WTC11 (cell line): ENCODE results near the gene CSF1. TPM values are rescaled to one million over a fixed set of nuclear protein-coding genes. Genes with fewer than 3 reads are reported as not detected.

Source experiments
- ATAC-seq: fragments of 200-7000 bp; cut with Tn5 transposase; 2 replicates; pipeline ENCODE4 v1.10.0; 2021; ENCODE audit warnings: mild to moderate bottlenecking, moderate library complexity
- CTCF ChIA-PET: fragments of 300-600 bp; sonication (Branson Sonifier 250); formaldehyde crosslinking; loops from one replicate; lab custom pipeline; 2021; ENCODE audit warnings: antibody characterized with exemption; lab: Charles Lee
- POLR2A ChIA-PET: fragments of 350-600 bp; sonication (Branson Sonifier 250); formaldehyde crosslinking; loops from one replicate; lab custom pipeline; 2021; ENCODE audit warnings: antibody characterized with exemption; lab: Charles Lee
- DNase-seq: peaks from one replicate; pipeline ENCODE4 v3.0.0; 2021; ENCODE audit warnings: low spot score
- H3K27ac Mint-ChIP-seq: 2 replicates; pipeline ENCODE4 v1.8.0; 2021; ENCODE audit warnings: mixed read lengths
- H3K27me3 Mint-ChIP-seq: 2 replicates; pipeline ENCODE4 v1.8.0; 2021; ENCODE audit warnings: low read depth, mild to moderate bottlenecking, moderate library complexity, mixed read lengths
- H3K36me3 Mint-ChIP-seq: 2 replicates; pipeline ENCODE4 v1.8.0; 2021; ENCODE audit warnings: mixed read lengths
- H3K4me1 Mint-ChIP-seq: 2 replicates; pipeline ENCODE4 v1.8.0; 2022; ENCODE audit warnings: mixed read lengths
- H3K4me3 Mint-ChIP-seq: 2 replicates; pipeline ENCODE4 v1.8.0; 2021; ENCODE audit warnings: mild to moderate bottlenecking, moderate library complexity, mixed read lengths
- H3K9me3 Mint-ChIP-seq: 2 replicates; pipeline ENCODE4 v1.8.0; 2021; ENCODE audit warnings: mixed read lengths
- EMX1 ChIP-seq: fragments of 250-450 bp; sonication (Bioruptor Pico); IDR thresholded peaks from 2 replicates; pipeline ENCODE4 v1.8.0; 2021; ENCODE audit warnings: mild to moderate bottlenecking
- ETV6 ChIP-seq: sonication (generic); formaldehyde crosslinking; IDR thresholded peaks from 2 replicates; pipeline ENCODE4 v1.8.1; 2022; ENCODE audit warnings: mild to moderate bottlenecking, missing genetic modification reagents
- GABPB1 ChIP-seq: sonication (generic); formaldehyde crosslinking; IDR thresholded peaks from 2 replicates; pipeline ENCODE4 v1.8.1; 2023; ENCODE audit warnings: mild to moderate bottlenecking, missing genetic modification reagents
- GTF2I ChIP-seq: fragments of 250-450 bp; sonication (Bioruptor Pico); conservative IDR thresholded peaks from 2 replicates; pipeline ENCODE4 v1.4.0; 2021; ENCODE audit warnings: mild to moderate bottlenecking
- NFATC4 ChIP-seq: fragments of 250-450 bp; sonication (Bioruptor Pico); IDR thresholded peaks from 2 replicates; pipeline ENCODE4 v1.9.0; 2021; ENCODE audit warnings: mild to moderate bottlenecking
- NR3C1 ChIP-seq: sonication (generic); formaldehyde crosslinking; conservative IDR thresholded peaks from 2 replicates; pipeline ENCODE4 v1.8.1; 2023; ENCODE audit warnings: low read depth, mild to moderate bottlenecking, missing genetic modification reagents
- PRRX2 ChIP-seq: fragments of 250-450 bp; sonication (Bioruptor Pico); IDR thresholded peaks from 2 replicates; pipeline ENCODE4 v1.8.0; 2021; ENCODE audit warnings: mild to moderate bottlenecking
- SP1 ChIP-seq: sonication (generic); formaldehyde crosslinking; conservative IDR thresholded peaks from 2 replicates; pipeline ENCODE4 v1.8.1; 2022; ENCODE audit warnings: missing genetic modification reagents
- TP53 ChIP-seq: sonication (generic); formaldehyde crosslinking; IDR thresholded peaks from 2 replicates; pipeline ENCODE4 v1.8.1; 2023; ENCODE audit warnings: mild to moderate bottlenecking, missing genetic modification reagents
- ZNF396 ChIP-seq: fragments of 250-450 bp; sonication (Bioruptor Pico); IDR thresholded peaks from 2 replicates; pipeline ENCODE4 v1.8.0; 2021; ENCODE audit warnings: mild to moderate bottlenecking, moderate library complexity, borderline replicate concordance
- total RNA-seq: library from RNA; stranded (reverse); gene quantifications from 3 replicates; pipeline ENCODE4 v1.2.3, GENCODE V29; 2021
- TF ChIP-seq, protein P1 (sequence below): sonication (generic); formaldehyde crosslinking; IDR thresholded peaks from 2 replicates; pipeline ENCODE4 v1.8.0; 2022; ENCODE audit warnings: mild to moderate bottlenecking, missing genetic modification reagents
- TF ChIP-seq, protein P2 (sequence below): sonication (generic); formaldehyde crosslinking; IDR thresholded peaks from 2 replicates; pipeline ENCODE4 v1.8.0; 2022; ENCODE audit warnings: missing genetic modification reagents
- TF ChIP-seq, protein P3 (sequence below): sonication (generic); formaldehyde crosslinking; IDR thresholded peaks from 2 replicates; pipeline ENCODE4 v1.8.0; 2022; ENCODE audit warnings: mild to moderate bottlenecking, missing genetic modification reagents
- TF ChIP-seq, protein P4 (sequence below): fragments of 250-450 bp; sonication (Bioruptor Pico); IDR thresholded peaks from 2 replicates; pipeline ENCODE4 v1.9.0; 2021; ENCODE audit warnings: mild to moderate bottlenecking, borderline replicate concordance

The CSF1 gene
- total RNA-seq, 1 experiment from 2014 or later: 3.0 TPM

DNA sequence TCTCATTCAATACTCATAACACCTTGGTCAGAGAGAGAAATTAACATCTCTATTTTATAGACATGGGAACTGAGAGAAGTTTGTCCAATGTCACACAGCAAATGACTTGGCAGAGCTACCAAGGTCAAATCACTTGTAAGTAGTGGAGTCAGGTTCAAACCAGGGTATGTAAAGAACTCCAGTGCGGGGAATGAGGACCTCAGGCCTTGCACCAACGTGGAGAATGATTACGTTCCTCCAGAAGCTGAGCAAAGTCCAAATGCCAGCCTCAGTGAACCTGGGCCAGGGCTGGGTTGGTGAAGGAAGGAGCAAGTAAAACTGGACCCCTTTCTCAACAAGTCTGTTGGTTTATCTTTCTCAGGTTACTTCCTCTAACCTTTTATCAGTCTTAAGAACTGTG, 1.8 kb upstream of the CSF1 start:
- Mint-ChIP-seq H3K9me3 (no peaks in the 10 kb centered on the region), H3K27ac (no peak overlapping the region), H3K4me3 (no peak overlapping the region), H3K36me3 (no peaks in the 10 kb centered on the region), H3K27me3 (peaks cover 56% of the 10 kb centered on the region), H3K4me1 (peaks cover 31% of the 10 kb centered on the region)
- POLR2A ChIA-PET: no interaction called here
- ATAC-seq: no peak
- CTCF ChIA-PET: no interaction called here
- no peak for DNase-seq
- no peak for TF ChIP-seq GTF2I
- no peak for TF ChIP-seq PRRX2 (CRISPR knock-in tag)
- TF ChIP-seq, protein P1, sequence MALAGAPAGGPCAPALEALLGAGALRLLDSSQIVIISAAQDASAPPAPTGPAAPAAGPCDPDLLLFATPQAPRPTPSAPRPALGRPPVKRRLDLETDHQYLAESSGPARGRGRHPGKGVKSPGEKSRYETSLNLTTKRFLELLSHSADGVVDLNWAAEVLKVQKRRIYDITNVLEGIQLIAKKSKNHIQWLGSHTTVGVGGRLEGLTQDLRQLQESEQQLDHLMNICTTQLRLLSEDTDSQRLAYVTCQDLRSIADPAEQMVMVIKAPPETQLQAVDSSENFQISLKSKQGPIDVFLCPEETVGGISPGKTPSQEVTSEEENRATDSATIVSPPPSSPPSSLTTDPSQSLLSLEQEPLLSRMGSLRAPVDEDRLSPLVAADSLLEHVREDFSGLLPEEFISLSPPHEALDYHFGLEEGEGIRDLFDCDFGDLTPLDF: no peak
- TF ChIP-seq SP1 (CRISPR knock-in tag): no peak
- TF ChIP-seq, protein P2, sequence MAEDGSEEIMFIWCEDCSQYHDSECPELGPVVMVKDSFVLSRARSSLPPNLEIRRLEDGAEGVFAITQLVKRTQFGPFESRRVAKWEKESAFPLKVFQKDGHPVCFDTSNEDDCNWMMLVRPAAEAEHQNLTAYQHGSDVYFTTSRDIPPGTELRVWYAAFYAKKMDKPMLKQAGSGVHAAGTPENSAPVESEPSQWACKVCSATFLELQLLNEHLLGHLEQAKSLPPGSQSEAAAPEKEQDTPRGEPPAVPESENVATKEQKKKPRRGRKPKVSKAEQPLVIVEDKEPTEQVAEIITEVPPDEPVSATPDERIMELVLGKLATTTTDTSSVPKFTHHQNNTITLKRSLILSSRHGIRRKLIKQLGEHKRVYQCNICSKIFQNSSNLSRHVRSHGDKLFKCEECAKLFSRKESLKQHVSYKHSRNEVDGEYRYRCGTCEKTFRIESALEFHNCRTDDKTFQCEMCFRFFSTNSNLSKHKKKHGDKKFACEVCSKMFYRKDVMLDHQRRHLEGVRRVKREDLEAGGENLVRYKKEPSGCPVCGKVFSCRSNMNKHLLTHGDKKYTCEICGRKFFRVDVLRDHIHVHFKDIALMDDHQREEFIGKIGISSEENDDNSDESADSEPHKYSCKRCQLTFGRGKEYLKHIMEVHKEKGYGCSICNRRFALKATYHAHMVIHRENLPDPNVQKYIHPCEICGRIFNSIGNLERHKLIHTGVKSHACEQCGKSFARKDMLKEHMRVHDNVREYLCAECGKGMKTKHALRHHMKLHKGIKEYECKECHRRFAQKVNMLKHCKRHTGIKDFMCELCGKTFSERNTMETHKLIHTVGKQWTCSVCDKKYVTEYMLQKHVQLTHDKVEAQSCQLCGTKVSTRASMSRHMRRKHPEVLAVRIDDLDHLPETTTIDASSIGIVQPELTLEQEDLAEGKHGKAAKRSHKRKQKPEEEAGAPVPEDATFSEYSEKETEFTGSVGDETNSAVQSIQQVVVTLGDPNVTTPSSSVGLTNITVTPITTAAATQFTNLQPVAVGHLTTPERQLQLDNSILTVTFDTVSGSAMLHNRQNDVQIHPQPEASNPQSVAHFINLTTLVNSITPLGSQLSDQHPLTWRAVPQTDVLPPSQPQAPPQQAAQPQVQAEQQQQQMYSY (CRISPR knock-in tag): no peak
- no peak for TF ChIP-seq EMX1
- no peak for TF ChIP-seq TP53 (CRISPR knock-in tag)
- TF ChIP-seq, protein P3, sequence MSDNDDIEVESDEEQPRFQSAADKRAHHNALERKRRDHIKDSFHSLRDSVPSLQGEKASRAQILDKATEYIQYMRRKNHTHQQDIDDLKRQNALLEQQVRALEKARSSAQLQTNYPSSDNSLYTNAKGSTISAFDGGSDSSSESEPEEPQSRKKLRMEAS: no peak
- TF ChIP-seq, protein P4, sequence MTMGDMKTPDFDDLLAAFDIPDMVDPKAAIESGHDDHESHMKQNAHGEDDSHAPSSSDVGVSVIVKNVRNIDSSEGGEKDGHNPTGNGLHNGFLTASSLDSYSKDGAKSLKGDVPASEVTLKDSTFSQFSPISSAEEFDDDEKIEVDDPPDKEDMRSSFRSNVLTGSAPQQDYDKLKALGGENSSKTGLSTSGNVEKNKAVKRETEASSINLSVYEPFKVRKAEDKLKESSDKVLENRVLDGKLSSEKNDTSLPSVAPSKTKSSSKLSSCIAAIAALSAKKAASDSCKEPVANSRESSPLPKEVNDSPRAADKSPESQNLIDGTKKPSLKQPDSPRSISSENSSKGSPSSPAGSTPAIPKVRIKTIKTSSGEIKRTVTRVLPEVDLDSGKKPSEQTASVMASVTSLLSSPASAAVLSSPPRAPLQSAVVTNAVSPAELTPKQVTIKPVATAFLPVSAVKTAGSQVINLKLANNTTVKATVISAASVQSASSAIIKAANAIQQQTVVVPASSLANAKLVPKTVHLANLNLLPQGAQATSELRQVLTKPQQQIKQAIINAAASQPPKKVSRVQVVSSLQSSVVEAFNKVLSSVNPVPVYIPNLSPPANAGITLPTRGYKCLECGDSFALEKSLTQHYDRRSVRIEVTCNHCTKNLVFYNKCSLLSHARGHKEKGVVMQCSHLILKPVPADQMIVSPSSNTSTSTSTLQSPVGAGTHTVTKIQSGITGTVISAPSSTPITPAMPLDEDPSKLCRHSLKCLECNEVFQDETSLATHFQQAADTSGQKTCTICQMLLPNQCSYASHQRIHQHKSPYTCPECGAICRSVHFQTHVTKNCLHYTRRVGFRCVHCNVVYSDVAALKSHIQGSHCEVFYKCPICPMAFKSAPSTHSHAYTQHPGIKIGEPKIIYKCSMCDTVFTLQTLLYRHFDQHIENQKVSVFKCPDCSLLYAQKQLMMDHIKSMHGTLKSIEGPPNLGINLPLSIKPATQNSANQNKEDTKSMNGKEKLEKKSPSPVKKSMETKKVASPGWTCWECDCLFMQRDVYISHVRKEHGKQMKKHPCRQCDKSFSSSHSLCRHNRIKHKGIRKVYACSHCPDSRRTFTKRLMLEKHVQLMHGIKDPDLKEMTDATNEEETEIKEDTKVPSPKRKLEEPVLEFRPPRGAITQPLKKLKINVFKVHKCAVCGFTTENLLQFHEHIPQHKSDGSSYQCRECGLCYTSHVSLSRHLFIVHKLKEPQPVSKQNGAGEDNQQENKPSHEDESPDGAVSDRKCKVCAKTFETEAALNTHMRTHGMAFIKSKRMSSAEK: no peak
- no peak for TF ChIP-seq ETV6 (CRISPR knock-in tag)

DNA sequence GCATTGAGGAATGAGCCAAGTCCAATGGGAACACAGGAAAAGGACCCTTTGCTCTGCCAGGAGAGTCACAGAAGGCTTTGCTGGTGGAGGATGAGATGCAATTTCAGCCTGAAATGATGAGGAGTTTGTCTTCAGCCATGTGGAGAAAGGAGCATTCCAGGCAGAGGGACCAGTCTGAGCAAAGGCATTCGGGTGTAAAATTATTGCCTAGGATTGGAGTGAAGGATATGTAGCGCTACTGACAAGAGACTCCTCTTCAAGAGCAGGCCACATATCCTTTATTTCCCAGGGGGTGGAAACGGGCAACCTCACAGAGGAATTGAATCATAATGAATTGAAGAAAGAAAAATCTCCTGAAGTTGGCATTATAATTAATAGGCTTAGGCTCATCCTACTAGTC, 1.1 kb upstream of the CSF1 start:
- Mint-ChIP-seq H3K4me3 (peak overlapping the region; percentile 82), H3K9me3 (no peaks in the 10 kb centered on the region), H3K27ac (no peak overlapping the region), H3K36me3 (no peaks in the 10 kb centered on the region), H3K27me3 (peaks cover 56% of the 10 kb centered on the region), H3K4me1 (peaks cover 31% of the 10 kb centered on the region)
- ATAC-seq: no peak
- no peak for DNase-seq
- CTCF ChIA-PET: interaction anchor here (0.5 kb wide), 1 partner anchor 99 kb away, joined by 3 read pairs; no protein-coding TSS in a partner anchor
- POLR2A ChIA-PET: no interaction called here
- TF ChIP-seq, protein P3: 0 out of 2 replicates have a peak, but pooled peaks have one; percentile 1
- no peak for TF ChIP-seq ZNF396 (CRISPR knock-in tag)
- TF ChIP-seq GABPB1: no peak
- no peak for TF ChIP-seq NFATC4 (CRISPR knock-in tag)
- no peak for TF ChIP-seq NR3C1 (CRISPR knock-in tag)
